ENCODE measurements around the gene ZNF366. TPM values are rescaled to one million over a fixed set of nuclear protein-coding genes. Genes with fewer than 3 reads are reported as not detected.

ZNF366 gene
- total RNA-seq, 3 donors from 2014 or later, result not detected

- Mint-ChIP-seq H3K9me3 (no peaks in the 10 kb centered on the region), H3K4me3 (no peak overlapping the region), H3K36me3 (ENCODE audit: insufficient read depth) (no peaks in the 10 kb centered on the region), H3K27me3 (ENCODE audit: low read depth) (peaks cover 16% of the 10 kb centered on the region), H3K4me1 (ENCODE audit: low read depth) (no peaks in the 10 kb centered on the region)
- ATAC-seq (no peak), DNase-seq (no peak)
Measured at GRCh38 chr5:72509401-72509800, 2.2 kb upstream of the ZNF366 start.

GRCh38 chr5:72508241-72509170 lies 1.3 kb upstream of the ZNF366 start:
- ATAC-seq, result no peak
- Mint-ChIP-seq H3K4me3 (no peak overlapping the region), H3K27me3 (ENCODE audit: low read depth) (peaks cover 19% of the 10 kb centered on the region)

GRCh38 chr5:72507907-72508238 lies 663 bp upstream of the ZNF366 start:
- no peaks in the 10 kb centered on the region for H3K9me3 Mint-ChIP-seq

More at GRCh38 chr5:72508241-72509170, 1.3 kb upstream of the ZNF366 start:
- no peaks in the 10 kb centered on the region for H3K9me3 Mint-ChIP-seq
- DNase-seq, result no peak
- H3K4me1 Mint-ChIP-seq (ENCODE audit: low read depth), result no peaks in the 10 kb centered on the region
- no peaks in the 10 kb centered on the region for H3K36me3 Mint-ChIP-seq (ENCODE audit: insufficient read depth)

GRCh38 chr5:72506158-72506549 lies 1.1 kb downstream of the ZNF366 start:
- Mint-ChIP-seq H3K36me3 (ENCODE audit: insufficient read depth) (no peaks in the 10 kb centered on the region), H3K4me1 (ENCODE audit: low read depth) (no peaks in the 10 kb centered on the region), H3K9me3 (no peaks in the 10 kb centered on the region), H3K4me3 (no peak overlapping the region), H3K27me3 (ENCODE audit: low read depth) (peaks cover 13% of the 10 kb centered on the region)
- no peak for ATAC-seq
- DNase-seq, result no peak

More at GRCh38 chr5:72507907-72508238, 663 bp upstream of the ZNF366 start:
- H3K27me3 Mint-ChIP-seq (ENCODE audit: low read depth), result peaks cover 17% of the 10 kb centered on the region
- ATAC-seq (no peak), DNase-seq (no peak)
- no peak overlapping the region for H3K4me3 Mint-ChIP-seq
- H3K36me3 Mint-ChIP-seq (ENCODE audit: insufficient read depth), result no peaks in the 10 kb centered on the region
- H3K4me1 Mint-ChIP-seq (ENCODE audit: low read depth), result no peaks in the 10 kb centered on the region

- no peak for DNase-seq
Measured at GRCh38 chr5:72505539-72506157, 1.6 kb downstream of the ZNF366 start.

GRCh38 chr5:72505016-72505415 lies 2.2 kb downstream of the ZNF366 start:
- no peak for ATAC-seq
- no peak for DNase-seq

More at GRCh38 chr5:72505539-72506157, 1.6 kb downstream of the ZNF366 start:
- Mint-ChIP-seq H3K4me1 (ENCODE audit: low read depth) (no peaks in the 10 kb centered on the region), H3K9me3 (no peaks in the 10 kb centered on the region), H3K4me3 (no peak overlapping the region), H3K36me3 (ENCODE audit: insufficient read depth) (no peaks in the 10 kb centered on the region), H3K27me3 (ENCODE audit: low read depth) (peaks cover 13% of the 10 kb centered on the region)
- no peak for ATAC-seq

GRCh38 chr5:72503888-72504491 lies 3.2 kb downstream of the ZNF366 start:
- no peaks in the 10 kb centered on the region for H3K9me3 Mint-ChIP-seq
- no peak overlapping the region for H3K4me3 Mint-ChIP-seq
- DNase-seq (no peak), ATAC-seq (no peak)
- H3K4me1 Mint-ChIP-seq (ENCODE audit: low read depth), result no peaks in the 10 kb centered on the region
- H3K36me3 Mint-ChIP-seq (ENCODE audit: insufficient read depth), result no peaks in the 10 kb centered on the region
- H3K27me3 Mint-ChIP-seq (ENCODE audit: low read depth), result peaks cover 18% of the 10 kb centered on the region

More at GRCh38 chr5:72505016-72505415, 2.2 kb downstream of the ZNF366 start:
- no peaks in the 10 kb centered on the region for H3K4me1 Mint-ChIP-seq (ENCODE audit: low read depth)
- H3K9me3 Mint-ChIP-seq, result no peaks in the 10 kb centered on the region
- H3K27me3 Mint-ChIP-seq (ENCODE audit: low read depth), result peaks cover 16% of the 10 kb centered on the region
- H3K36me3 Mint-ChIP-seq (ENCODE audit: insufficient read depth), result no peaks in the 10 kb centered on the region
- H3K4me3 Mint-ChIP-seq, result no peak overlapping the region

DNA sequence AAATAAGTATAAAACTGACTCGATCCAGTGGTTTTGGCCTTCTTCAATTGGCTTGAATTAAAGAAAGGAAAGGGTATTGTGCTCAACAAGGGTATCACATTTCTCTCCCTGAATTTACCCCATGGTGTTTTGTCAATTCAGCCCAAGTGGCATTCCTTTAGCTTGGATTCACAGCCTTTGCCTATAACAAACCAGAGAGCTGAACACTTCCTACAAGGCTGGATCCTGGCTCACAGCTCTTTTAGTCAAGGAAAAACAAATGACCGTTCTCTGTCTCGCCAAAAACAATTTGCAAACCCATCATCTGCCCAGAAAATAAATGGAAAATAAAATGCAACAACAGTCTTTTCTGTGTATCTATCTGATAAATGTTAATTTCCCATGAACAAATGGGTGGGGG lies 5.7 kb downstream of the ZNF366 start:
- peaks cover 23% of the 10 kb centered on the region for H3K27me3 Mint-ChIP-seq (ENCODE audit: low read depth)
- no peak for DNase-seq
- H3K4me3 Mint-ChIP-seq, result no peak overlapping the region
- ATAC-seq, result no peak
- H3K9me3 Mint-ChIP-seq, result no peaks in the 10 kb centered on the region
- no peaks in the 10 kb centered on the region for H3K36me3 Mint-ChIP-seq (ENCODE audit: insufficient read depth)
- no peaks in the 10 kb centered on the region for H3K4me1 Mint-ChIP-seq (ENCODE audit: low read depth)

DNA sequence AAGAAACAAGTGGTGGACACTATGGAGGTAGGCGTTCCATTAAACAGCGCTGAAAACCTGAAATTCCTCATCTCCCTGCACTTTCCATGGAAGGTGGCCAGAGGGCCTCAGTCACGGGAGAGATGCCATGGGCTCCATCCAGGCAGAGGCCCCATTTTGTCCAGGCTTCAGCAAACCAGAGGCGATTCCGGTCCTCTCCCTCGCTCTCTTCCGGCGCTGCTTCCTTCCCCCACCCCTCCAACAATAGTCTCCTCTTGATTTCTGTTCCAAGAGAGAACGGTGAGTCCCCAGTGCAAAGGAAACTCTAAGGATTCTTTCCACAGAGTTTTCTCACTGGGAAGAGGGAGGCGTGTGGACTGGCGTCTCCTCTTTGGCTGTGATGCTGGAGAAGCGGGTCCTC lies 7.5 kb downstream of the ZNF366 start:
- H3K27me3 Mint-ChIP-seq (ENCODE audit: low read depth), result peaks cover 21% of the 10 kb centered on the region
- ATAC-seq (no peak), DNase-seq (no peak)
- H3K4me3 Mint-ChIP-seq, result no peak overlapping the region
- H3K36me3 Mint-ChIP-seq (ENCODE audit: insufficient read depth), result no peaks in the 10 kb centered on the region
- H3K4me1 Mint-ChIP-seq (ENCODE audit: low read depth), result no peaks in the 10 kb centered on the region
- no peaks in the 10 kb centered on the region for H3K9me3 Mint-ChIP-seq

GRCh38 chr5:72499090-72499489 lies 8.1 kb downstream of the ZNF366 start:
- Mint-ChIP-seq H3K9me3 (no peaks in the 10 kb centered on the region), H3K4me1 (ENCODE audit: low read depth) (no peaks in the 10 kb centered on the region), H3K27me3 (ENCODE audit: low read depth) (peaks cover 21% of the 10 kb centered on the region), H3K4me3 (no peak overlapping the region), H3K36me3 (ENCODE audit: insufficient read depth) (no peaks in the 10 kb centered on the region)
- DNase-seq (no peak), ATAC-seq (no peak)

GRCh38 chr5:72498284-72498683 lies 8.9 kb downstream of the ZNF366 start:
- DNase-seq, result no peak
- Mint-ChIP-seq H3K4me1 (ENCODE audit: low read depth) (no peaks in the 10 kb centered on the region), H3K36me3 (ENCODE audit: insufficient read depth) (no peaks in the 10 kb centered on the region), H3K9me3 (no peaks in the 10 kb centered on the region), H3K27me3 (ENCODE audit: low read depth) (peaks cover 18% of the 10 kb centered on the region), H3K4me3 (no peak overlapping the region)
- no peak for ATAC-seq

DNA sequence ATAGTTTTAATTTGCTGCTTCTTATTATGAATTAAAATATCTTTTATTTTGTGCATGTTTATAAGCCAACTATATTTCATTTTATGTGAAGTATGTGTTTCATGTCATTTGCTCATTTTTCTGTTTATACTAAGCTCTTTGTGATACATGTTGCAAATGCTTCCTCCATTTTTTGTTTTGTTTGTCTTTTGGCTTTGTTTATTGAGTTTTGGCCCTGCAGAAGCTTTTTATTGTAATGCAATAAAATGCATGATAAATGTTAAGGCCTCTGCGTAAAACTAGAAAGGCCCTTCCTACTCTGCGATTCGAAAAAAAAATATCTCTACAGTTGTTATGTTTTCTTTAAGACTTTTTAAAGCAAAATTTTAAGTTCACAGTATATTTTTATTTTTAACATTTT lies 9.4 kb downstream of the ZNF366 start:
- H3K27me3 Mint-ChIP-seq (ENCODE audit: low read depth), result peaks cover 18% of the 10 kb centered on the region
- H3K4me1 Mint-ChIP-seq (ENCODE audit: low read depth), result no peaks in the 10 kb centered on the region
- H3K9me3 Mint-ChIP-seq, result no peaks in the 10 kb centered on the region
- H3K4me3 Mint-ChIP-seq, result no peak overlapping the region
- ATAC-seq, result no peak
- no peaks in the 10 kb centered on the region for H3K36me3 Mint-ChIP-seq (ENCODE audit: insufficient read depth)
- DNase-seq, result no peak

- Mint-ChIP-seq H3K36me3 (ENCODE audit: insufficient read depth) (no peaks in the 10 kb centered on the region), H3K4me3 (no peak overlapping the region), H3K27me3 (ENCODE audit: low read depth) (peaks cover 15% of the 10 kb centered on the region), H3K4me1 (ENCODE audit: low read depth) (no peaks in the 10 kb centered on the region), H3K9me3 (no peaks in the 10 kb centered on the region)
- ATAC-seq (no peak), DNase-seq (no peak)
Measured at GRCh38 chr5:72495410-72495809, 11.8 kb downstream of the ZNF366 start.

GRCh38 chr5:72494623-72495124 lies 12.5 kb downstream of the ZNF366 start:
- ATAC-seq (no peak), DNase-seq (no peak)
- no peaks in the 10 kb centered on the region for H3K36me3 Mint-ChIP-seq (ENCODE audit: insufficient read depth)
- H3K4me3 Mint-ChIP-seq, result no peak overlapping the region
- no peaks in the 10 kb centered on the region for H3K9me3 Mint-ChIP-seq
- H3K27me3 Mint-ChIP-seq (ENCODE audit: low read depth), result peaks cover 13% of the 10 kb centered on the region
- no peaks in the 10 kb centered on the region for H3K4me1 Mint-ChIP-seq (ENCODE audit: low read depth)
